Breast epithelium (tissue), 4 donors: ENCODE data around the gene PCDHGA1. TPM values are rescaled to one million over a fixed set of nuclear protein-coding genes. Genes with fewer than 3 reads are reported as not detected.

Source experiments
- DNase-seq, 2 donors: peaks; one replicate each; pipeline ENCODE4 v3.0.0-alpha.2; 2019; ENCODE audit warnings: low spot score in 2 of 2
- H3K27ac ChIP-seq, 2 donors: fragments of 200-600 bp; sonication (generic) in 1 of 2; one replicate each; pipeline ENCODE4 v1.5.1; 2016 to 2019; ENCODE audit warnings: mild to moderate bottlenecking in 1 of 2
- H3K27me3 ChIP-seq, 2 donors: fragments of 200-600 bp; sonication (generic) in 1 of 2; one replicate each; pipeline versions ENCODE4 v1.5.1 to v1.6.0; 2017 to 2019; ENCODE audit warnings: control low read depth in 1 of 2, mild to moderate bottlenecking in 1 of 2
- H3K36me3 ChIP-seq: fragments of 200-600 bp; one replicate; pipeline ENCODE4 v1.5.1; 2019
- H3K4me1 ChIP-seq, 2 donors: fragments of 200-600 bp; sonication (generic); one replicate each; pipeline ENCODE4 v1.5.1; 2016 to 2019; ENCODE audit warnings: control low read depth in 1 of 2
- H3K4me3 ChIP-seq, 3 donors: fragments of 200-600 bp; sonication (generic); 1 replicate in 2 of 3; 2 replicates in 1 of 3; pipeline ENCODE4 v1.5.1; 2016 to 2019; ENCODE audit warnings: mild to moderate bottlenecking in 3 of 3, moderate library complexity in 2 of 3
- H3K9me3 ChIP-seq, 2 donors: fragments of 200-600 bp; sonication (generic) in 1 of 2; one replicate each; pipeline ENCODE4 v1.5.1; 2016 to 2019; ENCODE audit warnings: control low read depth in 1 of 2
- CTCF ChIP-seq, 3 donors: fragments of 450-650 bp; IDR thresholded peaks; one replicate each; pipeline ENCODE4 v1.5.1; 2016 to 2017; ENCODE audit warnings: antibody characterized with exemption in 3 of 3, mild to moderate bottlenecking in 3 of 3, moderate library complexity in 3 of 3
- POLR2A ChIP-seq: fragments of 450-650 bp; IDR thresholded peaks from one replicate; pipeline ENCODE4 v1.6.1; 2016; ENCODE audit warnings: antibody characterized with exemption, mild to moderate bottlenecking, moderate library complexity
- POLR2AphosphoS5 ChIP-seq, 3 donors: sonication (generic); formaldehyde crosslinking; IDR thresholded peaks; one replicate each; pipeline ENCODE4 v1.6.1; 2017; ENCODE audit warnings: antibody characterized with exemption in 3 of 3
- intact Hi-C: fragments of 100-400 bp; cut with DNase I; formaldehyde crosslinking; loops from one replicate; pipeline ENCODE4 v1.15.1; 2023; ENCODE audit warnings: low total_unique reads
- total RNA-seq, 3 donors: library from RNA; depleted of rRNA; stranded (reverse); fragments of >200 nt; gene quantifications; one replicate each; pipeline ENCODE4 v1.1.0, GENCODE V29; 2016

The PCDHGA1 gene
- total RNA-seq, 3 donors from 2014 or later = 0.80 to 1.3 (median 1.2) TPM

DNA sequence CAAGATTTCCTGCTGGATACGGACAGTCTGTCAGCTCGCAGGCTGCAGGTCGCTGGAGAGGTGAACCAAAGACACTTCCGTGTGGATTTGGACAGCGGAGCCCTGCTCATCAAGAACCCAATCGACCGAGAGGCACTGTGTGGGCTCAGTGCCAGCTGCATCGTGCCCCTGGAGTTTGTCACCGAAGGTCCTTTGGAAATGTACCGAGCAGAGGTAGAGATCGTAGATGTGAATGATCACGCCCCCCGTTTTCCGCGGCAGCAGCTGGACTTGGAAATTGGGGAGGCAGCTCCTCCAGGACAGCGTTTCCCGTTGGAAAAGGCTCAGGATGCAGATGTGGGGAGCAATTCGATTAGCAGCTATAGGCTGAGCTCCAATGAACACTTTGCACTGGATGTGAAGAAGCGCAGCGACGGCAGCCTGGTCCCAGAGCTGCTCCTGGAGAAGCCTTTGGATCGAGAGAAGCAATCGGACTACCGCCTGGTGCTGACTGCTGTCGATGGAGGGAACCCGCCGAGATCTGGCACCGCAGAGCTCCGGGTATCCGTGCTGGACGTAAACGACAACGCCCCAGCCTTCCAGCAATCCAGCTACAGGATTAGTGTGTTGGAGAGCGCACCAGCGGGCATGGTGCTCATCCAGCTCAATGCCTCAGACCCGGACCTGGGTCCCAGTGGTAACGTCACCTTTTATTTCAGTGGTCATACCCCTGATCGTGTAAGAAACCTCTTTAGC, 155.2 kb downstream of the PCDHGA1 start:
- H3K9me3 ChIP-seq = no peaks in the 10 kb centered on the region
- H3K4me3 ChIP-seq = peak overlapping the region; percentile 15 to 58 (median 44)
- no peaks in the 10 kb centered on the region for H3K36me3 ChIP-seq
- H3K27ac ChIP-seq = no peak overlapping the region
- TF ChIP-seq POLR2A = no peak
- no peak for TF ChIP-seq CTCF (IDR thresholded peaks at IDR 0.05)
- TF ChIP-seq POLR2AphosphoS5 (IDR thresholded peaks at IDR 0.05) = no peak
- no peaks in the 10 kb centered on the region for H3K27me3 ChIP-seq
- peaks cover 0 to 6% of the 10 kb centered on the region in 2 donors for H3K4me1 ChIP-seq
- intact Hi-C loops = loop anchor here (1.0 kb wide), 1 partner anchor 27 kb away; no protein-coding TSS in a partner anchor
- no peak for DNase-seq

DNA sequence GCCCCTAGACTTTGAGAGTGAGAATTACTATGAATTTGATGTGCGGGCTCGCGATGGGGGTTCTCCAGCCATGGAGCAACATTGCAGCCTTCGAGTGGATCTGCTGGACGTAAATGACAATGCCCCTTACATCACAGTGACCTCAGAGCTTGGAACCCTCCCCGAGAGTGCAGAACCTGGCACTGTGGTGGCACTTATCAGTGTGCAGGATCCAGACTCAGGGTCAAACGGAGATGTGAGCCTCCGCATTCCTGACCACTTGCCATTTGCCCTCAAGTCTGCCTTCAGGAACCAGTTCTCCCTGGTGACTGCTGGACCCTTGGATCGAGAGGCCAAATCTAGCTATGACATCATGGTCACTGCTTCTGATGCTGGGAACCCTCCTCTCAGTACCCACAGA, 155.8 kb downstream of the PCDHGA1 start:
- no peak overlapping the region for H3K27ac ChIP-seq
- TF ChIP-seq POLR2AphosphoS5 (IDR thresholded peaks at IDR 0.05) (no peak), CTCF (IDR thresholded peaks at IDR 0.05) (no peak), POLR2A (no peak)
- no peaks in the 10 kb centered on the region for H3K27me3 ChIP-seq
- DNase-seq = no peak
- H3K4me3 ChIP-seq = no peak overlapping the region
- peaks cover 0 to 6% of the 10 kb centered on the region in 2 donors for H3K4me1 ChIP-seq
- intact Hi-C loops = loop anchor here (1.0 kb wide), 1 partner anchor 26 kb away; no protein-coding TSS in a partner anchor
- no peaks in the 10 kb centered on the region for H3K36me3 ChIP-seq
- no peaks in the 10 kb centered on the region for H3K9me3 ChIP-seq

- intact Hi-C loops = no loop called here
- H3K4me1 ChIP-seq = peaks cover 0 to 6% of the 10 kb centered on the region in 2 donors
- H3K36me3 ChIP-seq = no peaks in the 10 kb centered on the region
- H3K27ac ChIP-seq = no peak overlapping the region
- no peak for DNase-seq
- H3K27me3 ChIP-seq = no peaks in the 10 kb centered on the region
- no peak overlapping the region for H3K4me3 ChIP-seq
- TF ChIP-seq CTCF (IDR thresholded peaks at IDR 0.05) (no peak), POLR2AphosphoS5 (IDR thresholded peaks at IDR 0.05) (no peak), POLR2A (no peak)
- H3K9me3 ChIP-seq = no peaks in the 10 kb centered on the region
These were observed 156.8 kb downstream of the PCDHGA1 start for GRCh38 chr5:141487131-141487530.

DNA sequence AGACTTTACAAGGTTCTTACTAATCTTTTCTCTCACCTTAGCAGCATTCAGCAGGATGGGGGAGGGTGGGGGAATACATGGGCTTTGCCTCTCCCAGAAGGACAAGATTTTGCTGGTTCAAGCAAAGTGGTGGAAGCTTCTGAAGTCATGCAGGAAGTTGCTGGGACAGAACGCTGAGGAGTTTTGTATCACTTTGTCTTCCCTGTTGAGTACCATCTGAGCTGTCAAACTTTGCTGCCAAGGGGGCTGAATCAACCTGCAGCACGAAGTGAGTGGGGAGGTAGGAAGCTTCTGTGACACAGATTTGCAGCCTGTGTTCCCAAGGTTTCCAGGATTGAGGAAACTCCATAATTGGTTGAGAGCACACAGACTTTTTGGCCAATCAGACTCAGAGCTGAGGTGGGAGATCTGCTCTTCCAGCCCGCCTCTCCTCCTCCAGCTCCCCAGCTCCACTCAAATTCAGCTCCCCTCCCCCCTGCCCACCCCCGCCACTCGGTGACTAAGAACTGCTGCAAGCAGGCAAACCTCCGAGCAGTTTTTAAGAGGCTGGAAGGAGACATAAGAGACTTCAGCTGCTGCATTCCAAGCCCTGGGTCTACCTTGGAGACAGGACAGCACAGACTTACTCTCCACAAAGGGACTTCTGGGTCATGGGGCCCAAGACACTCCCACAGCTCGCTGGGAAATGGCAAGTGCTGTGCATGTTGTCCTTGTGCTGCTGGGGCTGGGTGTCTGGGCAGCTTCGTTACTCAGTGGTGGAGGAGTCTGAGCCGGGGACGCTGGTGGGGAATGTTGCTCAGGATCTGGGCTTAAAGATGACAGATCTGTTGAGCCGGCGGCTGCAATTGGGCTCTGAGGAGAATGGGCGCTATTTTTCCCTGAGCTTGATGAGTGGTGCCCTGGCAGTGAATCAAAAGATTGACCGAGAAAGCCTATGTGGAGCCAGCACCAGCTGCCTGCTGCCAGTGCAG, 158.6 kb downstream of the PCDHGA1 start, which contains the start of gene PCDHGC5:
Gene PCDHGC5, plus strand, starts transcription at position 491 of the 971 bp plus-strand sequence. Its CDS starts 160 bp downstream, at position 651.
- no peak for DNase-seq
- H3K36me3 ChIP-seq = no peaks in the 10 kb centered on the region
- H3K27ac ChIP-seq = peak within 1 kb of the TSS in 1 of 2 donors; percentile 32
- no peak within 1 kb of the TSS for H3K4me3 ChIP-seq
- H3K9me3 ChIP-seq = no peaks in the 10 kb centered on the region
- H3K27me3 ChIP-seq = no peaks in the 10 kb centered on the region
- TF ChIP-seq POLR2A (no peak), CTCF (IDR thresholded peaks at IDR 0.05) (no peak), POLR2AphosphoS5 (IDR thresholded peaks at IDR 0.05) (no peak)
- peaks cover 0 to 4% of the 10 kb centered on the region in 2 donors for H3K4me1 ChIP-seq
- intact Hi-C loops = no loop called here
